Ramos (cell line): Measurements from ENCODE around the gene WDR55.
"Not testable (repeated sequence)": the region's sequence is repeated elsewhere in the genome, so short reads cannot be mapped to it uniquely, and the experiment has no call there.

Experiments
- in situ Hi-C: fragments of 300-500 bp; cut with MboI; formaldehyde crosslinking; loops from one replicate; pipeline ENCODE4 v1.14.3; 2022; ENCODE audit warnings: low sequenced_read_pairs; ENCODE audit not compliant: unreplicated experiment

Gene WDR55

DNA sequence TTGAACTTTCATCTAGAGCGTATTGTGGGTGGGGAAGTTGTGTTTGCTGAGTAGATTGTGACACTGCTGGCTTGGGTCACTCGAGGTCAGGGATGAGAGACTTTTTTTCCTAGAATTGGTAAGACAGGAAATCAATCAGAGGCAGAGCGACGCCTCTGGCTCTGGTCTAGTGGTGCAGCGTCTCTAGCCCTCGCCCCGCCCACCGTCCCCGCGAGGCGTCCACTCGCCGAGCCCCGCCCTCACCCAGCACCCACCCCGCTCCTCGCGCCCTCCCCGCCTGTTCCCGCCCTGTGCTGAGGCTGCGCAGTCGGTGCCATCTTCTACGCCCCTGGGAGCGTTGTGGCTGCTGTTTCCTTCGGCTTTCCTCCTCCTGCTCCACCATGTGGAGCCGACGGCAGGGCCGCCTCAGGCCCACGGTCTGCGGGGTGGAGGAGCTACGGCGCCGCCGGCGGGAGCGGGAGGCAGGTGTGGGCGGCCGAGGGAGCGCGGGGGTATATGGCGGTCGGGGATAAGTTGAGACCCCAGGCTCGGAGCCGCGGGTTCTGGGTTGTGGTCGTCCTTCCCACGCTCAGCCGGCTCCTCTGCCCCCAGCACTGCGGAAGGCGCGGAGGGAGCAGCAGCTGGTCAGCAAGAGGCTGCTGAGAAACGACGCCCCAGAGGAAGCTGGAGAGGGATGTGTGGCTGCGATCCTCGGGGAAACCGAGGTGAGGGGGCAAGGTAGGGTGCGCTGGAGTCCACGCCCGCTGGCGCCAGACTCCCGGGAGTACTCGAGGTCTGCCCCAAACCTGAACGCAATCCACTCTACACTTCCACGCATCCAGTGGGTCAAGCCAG, 25.3 kb upstream of the WDR55 start, which contains the start of gene TMCO6:
TSS of gene TMCO6 (plus strand) at position 304 of the 834 bp plus-strand sequence. CDS start at position 381, 77 bp downstream.
- in situ Hi-C loops: loop anchor here (10.0 kb wide), 1 partner anchor 275 kb away; the partner anchor contains the start of gene SLC4A9

GRCh38 chr5:140641716-140642115, 23.0 kb upstream of the WDR55 start:
- in situ Hi-C loops: no loop called here

- in situ Hi-C loops: no loop called here
Observed at GRCh38 chr5:140642718-140643117, 22.0 kb upstream of the WDR55 start.

GRCh38 chr5:140647042-140647419, 17.7 kb upstream of the WDR55 start:
- in situ Hi-C loops: no loop called here

DNA sequence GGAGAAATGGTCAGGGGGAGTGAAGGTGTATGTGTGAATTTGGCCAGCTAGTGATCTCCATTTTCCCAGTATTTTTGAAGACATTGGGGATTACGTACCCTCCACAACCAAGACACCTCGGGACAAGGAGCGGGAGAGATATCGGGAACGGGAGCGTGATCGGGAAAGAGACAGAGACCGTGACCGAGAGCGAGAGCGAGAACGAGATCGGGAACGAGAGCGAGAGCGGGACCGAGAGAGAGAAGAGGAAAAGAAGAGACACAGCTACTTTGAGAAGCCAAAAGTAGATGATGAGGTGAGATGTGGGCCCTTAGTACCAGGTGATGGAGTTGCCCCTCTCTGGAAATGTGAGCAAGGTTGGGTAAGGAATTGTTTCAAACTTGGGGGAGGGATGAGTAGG, 5.8 kb upstream of the WDR55 start:
- in situ Hi-C loops: no loop called here

- in situ Hi-C loops: not testable (repeated sequence)
Observed at GRCh38 chr5:140660371-140660770, 4.3 kb upstream of the WDR55 start.

- in situ Hi-C loops: no loop called here
Observed at GRCh38 chr5:140664030-140664358, 710 bp upstream of the WDR55 start.

DNA sequence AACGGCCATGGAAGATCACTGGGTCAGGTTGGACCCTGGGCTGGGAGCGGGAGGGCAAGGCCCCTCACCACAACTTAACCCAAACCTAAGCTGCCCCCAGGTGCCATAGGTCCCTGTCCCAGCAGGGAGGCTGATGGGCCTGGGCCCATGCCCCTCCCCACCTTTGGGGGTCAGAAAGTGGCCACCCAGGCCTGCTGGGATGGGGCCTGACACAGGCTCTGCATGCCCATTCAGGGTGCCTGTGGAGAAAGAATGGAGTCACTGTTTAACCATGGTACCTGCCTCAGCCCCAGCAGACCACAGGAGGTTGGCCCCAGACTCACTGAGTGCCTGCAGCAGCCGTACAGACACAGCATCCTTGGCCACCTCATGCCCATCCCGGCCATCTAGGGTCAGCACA, 6.3 kb downstream of the WDR55 start:
- in situ Hi-C loops: not testable (repeated sequence)

DNA sequence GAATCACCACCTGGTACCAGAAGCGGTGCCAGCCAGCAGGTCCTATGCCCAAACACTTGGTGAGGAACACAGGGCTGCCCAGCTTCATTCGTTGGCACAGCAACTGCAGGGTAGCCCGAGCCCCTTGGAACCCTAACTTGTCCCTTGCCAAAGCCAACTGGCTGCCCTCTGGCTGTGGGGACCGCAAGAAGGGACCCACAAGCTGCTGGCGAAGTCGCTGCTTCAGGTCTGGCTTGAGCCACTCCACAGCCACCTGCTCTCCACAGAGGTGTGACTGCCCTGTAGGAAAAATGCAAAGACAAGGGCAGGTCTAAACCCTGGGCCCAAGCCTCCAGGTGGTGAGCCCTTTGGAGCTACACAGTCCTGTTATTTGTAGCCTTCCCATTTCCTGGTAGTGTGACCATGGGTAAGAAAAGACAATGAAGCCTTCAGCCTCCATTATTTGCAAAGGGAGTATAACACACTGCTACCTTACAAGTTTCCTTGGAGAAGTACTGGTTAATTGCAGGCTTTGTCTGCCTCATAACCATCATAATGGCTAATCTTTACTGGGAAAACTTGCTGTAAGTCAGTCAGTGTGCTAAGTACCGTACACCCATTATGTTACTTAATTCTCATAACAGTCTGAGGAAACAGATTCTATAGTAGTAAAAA, 6.9 kb downstream of the WDR55 start:
- in situ Hi-C loops: no loop called here

DNA sequence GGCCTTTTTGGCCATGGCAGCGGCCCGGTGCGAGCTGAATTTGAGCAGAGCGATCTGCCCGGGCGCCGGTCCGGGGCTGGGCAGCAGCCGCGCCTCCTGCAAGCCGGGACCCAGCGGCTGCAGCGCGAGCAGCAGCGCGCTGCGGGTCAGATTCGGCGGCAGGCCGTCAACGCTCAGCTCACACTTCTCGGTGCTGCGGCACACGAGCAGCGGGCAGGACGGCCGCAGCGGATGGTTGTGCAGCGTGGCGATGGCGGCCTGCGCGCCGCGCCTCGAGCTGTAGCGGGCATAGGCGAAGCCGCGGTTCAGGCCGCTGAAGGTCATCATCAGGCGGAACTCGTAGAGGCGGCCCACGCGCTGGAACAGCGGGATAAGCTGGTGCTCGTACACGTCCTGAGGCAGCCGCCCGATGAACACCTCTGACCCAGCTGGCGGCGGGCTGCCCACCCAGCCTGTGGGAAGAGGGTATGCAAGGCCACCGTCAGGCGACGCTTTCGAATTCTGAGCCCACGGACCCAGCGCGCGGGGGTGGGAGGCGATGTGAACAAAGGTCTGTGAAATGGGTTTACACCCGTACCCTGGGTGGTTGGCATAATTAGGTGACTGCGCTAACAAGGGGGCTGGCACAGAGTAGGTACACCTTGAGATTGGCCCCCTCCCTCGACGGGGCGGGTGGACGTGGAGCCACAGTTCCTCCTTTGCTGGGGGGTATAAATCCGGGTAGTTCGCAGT, 7.9 kb downstream of the WDR55 start:
- in situ Hi-C loops: no loop called here

- in situ Hi-C loops: no loop called here
Observed at GRCh38 chr5:140673187-140673976, 8.7 kb downstream of the WDR55 start, which contains the start of gene DND1. DND1 (minus strand) TSS chr5:140673576; CDS start chr5:140673542, 34 bp downstream.

- in situ Hi-C loops: no loop called here
Observed at GRCh38 chr5:140674211-140674610, 9.5 kb downstream of the WDR55 start.

- in situ Hi-C loops: no loop called here
Observed at GRCh38 chr5:140674629-140675028, 9.9 kb downstream of the WDR55 start.

GRCh38 chr5:140677947-140678346, 13.2 kb downstream of the WDR55 start:
- in situ Hi-C loops: no loop called here

DNA sequence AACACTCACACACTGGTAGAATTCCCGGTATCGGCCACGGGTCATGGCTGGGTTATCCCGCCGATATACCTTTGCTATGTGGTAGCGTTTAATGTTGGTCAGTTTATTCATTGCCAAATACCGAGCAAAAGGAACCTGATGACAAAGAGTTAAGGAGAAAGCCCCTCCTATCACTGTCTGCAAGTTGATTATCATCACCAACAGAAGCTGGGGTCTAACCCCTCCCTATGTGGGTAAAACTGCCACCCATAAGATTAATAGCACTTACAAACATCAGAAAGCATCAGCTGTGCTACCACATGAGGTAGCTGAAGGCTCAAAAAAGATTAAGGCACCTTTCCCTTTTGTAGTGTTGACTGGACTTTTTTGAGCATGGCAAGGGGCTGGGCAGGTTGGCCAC, 14.3 kb downstream of the WDR55 start:
- in situ Hi-C loops: no loop called here

DNA sequence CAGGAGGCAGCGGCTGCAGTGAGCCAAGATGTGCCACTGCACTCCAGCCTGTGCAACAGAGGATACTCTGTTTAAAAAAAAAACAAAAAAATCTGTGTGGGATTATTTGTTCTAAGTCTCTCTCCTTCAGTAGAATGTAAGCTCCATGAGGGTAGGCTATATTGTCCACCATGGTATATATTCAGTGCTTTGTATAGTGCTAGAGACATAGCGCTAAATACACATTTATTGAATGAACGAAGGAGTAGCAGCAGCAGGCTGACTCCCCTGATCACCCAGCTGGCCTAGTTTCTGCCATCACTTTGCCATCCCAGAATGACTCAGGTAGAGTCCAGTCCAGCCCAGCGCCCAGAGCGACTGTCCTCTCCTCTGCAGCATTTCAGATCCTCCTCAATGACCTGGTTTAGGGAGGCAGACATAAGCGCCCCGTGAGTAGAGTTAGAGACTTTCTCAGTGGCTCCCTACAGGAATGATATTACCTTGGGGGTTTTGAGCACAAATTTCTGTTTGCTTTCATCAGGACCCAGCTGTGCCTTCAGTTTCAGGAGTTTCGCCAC, 25.8 kb downstream of the WDR55 start:
- in situ Hi-C loops: no loop called here

DNA sequence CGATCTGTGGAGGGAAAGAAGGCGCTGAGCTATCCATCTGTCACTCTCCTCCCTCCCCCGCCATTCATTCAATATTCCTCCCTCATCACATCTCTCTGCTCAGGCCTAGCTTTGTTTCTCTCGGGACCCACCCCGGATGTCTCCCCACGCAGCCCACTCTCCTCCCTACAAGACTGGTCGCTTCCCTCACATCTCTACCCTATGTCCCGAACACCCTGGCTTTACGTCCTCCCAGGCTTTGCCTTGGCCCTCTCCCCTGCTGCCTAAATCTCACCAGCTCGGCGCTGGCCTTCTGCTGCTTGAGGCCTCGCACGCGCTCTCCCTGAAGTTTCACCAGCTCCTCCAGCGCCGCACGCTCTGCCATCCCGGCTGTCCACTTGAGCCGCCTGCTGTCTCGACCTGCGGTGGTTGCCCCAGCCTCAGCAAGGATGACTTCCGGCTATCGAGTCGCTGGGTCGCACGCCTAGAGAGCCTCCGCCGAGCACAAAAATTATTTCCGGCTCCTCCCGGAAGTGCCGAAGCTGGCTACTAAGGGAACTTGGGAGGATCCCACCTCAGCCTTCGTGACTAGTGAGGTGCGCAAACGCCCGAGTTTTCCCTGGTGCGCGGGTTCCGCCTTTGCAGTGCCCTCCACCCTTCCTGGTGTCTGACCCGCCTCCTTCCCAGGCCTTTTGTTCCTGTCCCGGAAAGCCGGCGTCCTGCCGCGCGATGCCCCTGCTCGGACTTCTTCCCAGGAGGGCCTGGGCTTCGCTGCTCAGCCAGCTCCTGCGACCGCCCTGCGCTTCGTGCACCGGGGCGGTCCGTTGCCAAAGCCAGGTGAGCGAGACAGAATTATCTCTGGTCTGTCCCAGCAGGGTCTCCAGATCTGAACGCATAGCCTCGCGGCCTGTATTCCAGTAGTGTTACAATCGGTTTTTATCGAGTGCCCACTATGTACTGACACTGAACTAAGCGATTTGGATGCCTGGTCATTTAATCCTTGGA, 26.5 kb downstream of the WDR55 start, which contains the start of the genes HARS1 and HARS2:
TSS of gene HARS1 (minus strand) at position 430 of the 984 bp plus-strand sequence. CDS start at position 364, 66 bp downstream.
TSS of gene HARS2 (plus strand) at position 515 of the 984 bp plus-strand sequence. CDS start at position 709, 194 bp downstream.
- in situ Hi-C loops: no loop called here

DNA sequence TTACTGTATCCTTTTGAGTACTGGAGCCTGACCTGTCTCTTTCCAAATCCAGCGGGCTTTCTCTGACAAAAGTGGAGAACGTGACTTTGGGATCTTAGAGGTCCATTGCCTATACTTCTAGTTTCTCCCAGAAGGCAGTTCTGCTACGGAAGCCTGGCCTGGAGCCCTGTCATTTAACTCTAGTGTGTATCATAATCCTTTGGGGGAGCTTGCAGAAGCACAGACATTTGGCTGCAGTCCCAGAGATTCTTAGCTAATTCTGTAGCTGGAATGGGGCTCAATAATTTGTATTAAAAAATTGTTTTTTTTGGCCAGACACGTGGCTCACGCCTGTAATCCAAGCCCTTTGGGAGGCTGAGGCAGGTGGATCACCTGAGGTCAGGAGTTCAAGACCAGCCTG, 29.6 kb downstream of the WDR55 start:
- in situ Hi-C loops: no loop called here
